Pancreas (tissue), 10 donors: Measurements from ENCODE around the gene CCDC47. TPM values are rescaled to one million over a fixed set of nuclear protein-coding genes. Genes with fewer than 3 reads are reported as not detected.

ENCODE experiments used
- ATAC-seq, 4 donors: fragments of 200-7000 bp; cut with Tn5 transposase; one replicate each; pipeline versions ENCODE4 v1.8.0 to v1.9.1; 2020; ENCODE audit warnings: mild to moderate bottlenecking in 4 of 4, moderate library complexity in 4 of 4
- DNase-seq, 6 donors: peaks; one replicate each; pipeline ENCODE4 v3.0.0-alpha.2; 2020
- FAIRE-seq: peaks from 2 replicates; lab custom pipeline; 2012; peaks lifted over from hg19 to GRCh38; lab: Jason Lieb, UNC
- H3K27ac ChIP-seq, 4 donors: fragments of 200-600 bp; sonication (generic); 1 replicate in 3 of 4; 2 replicates in 1 of 4; pipeline versions ENCODE4 v1.5.0 to v1.8.0; 2020
- H3K27me3 ChIP-seq, 4 donors: fragments of 200-600 bp; one replicate each; pipeline ENCODE4 v1.8.0; 2021
- H3K36me3 ChIP-seq, 3 donors: fragments of 200-600 bp; sonication (generic) in 1 of 3; one replicate each; pipeline versions ENCODE4 v1.5.0 to v1.8.0; 2020 to 2021
- H3K4me1 ChIP-seq, 3 donors: fragments of 200-600 bp; one replicate each; pipeline ENCODE4 v1.8.0; 2021
- H3K4me3 ChIP-seq, 4 donors: fragments of 200-600 bp; sonication (generic) in 2 of 4; one replicate each; pipeline versions ENCODE4 v1.5.0 to v1.8.0; 2020 to 2021
- H3K9me3 ChIP-seq, 4 donors: fragments of 200-600 bp; one replicate each; pipeline ENCODE4 v1.8.0; 2021
- WGBS, 2 donors: extraction: QIAGEN DNeasy Blood & Tissue Kit; methylation state at CpG; one replicate each; pipeline ENCODE4 v1.1.7; 2013; 5-methylcytosine and 5-hydroxymethylcytosine counted together
- intact Hi-C, 3 donors: fragments of 100-400 bp; cut with DNase I; formaldehyde crosslinking; loops; one replicate each; pipeline versions ENCODE4 v1.11.1 to v1.14.2; 2022
- polyA plus RNA-seq, 2 donors: library from polyadenylated mRNA; stranded (reverse); fragments of 200-250 nt; gene quantifications; one replicate each; pipeline ENCODE4 v1.2.3, GENCODE V29; 2013
- total RNA-seq, 6 donors: library from RNA; stranded (reverse); fragmentation: NEBNext Ultra II Directional in 4 of 6; extraction: Animal tissue kit (Norgen Biotek cat#: 25700) in 4 of 6; gene quantifications; one replicate each; pipeline versions ENCODE4 v1.2.1 to v1.2.4, GENCODE V29; 2021 to 2023
- TF ChIP-seq, protein P1 (sequence below), 4 donors: fragments of 200-600 bp; sonication (generic) in 3 of 4; IDR thresholded peaks; one replicate each; pipeline versions ENCODE4 v1.5.0 to v1.8.0; 2021; ENCODE audit warnings: antibody characterized with exemption in 4 of 4
- donor health status: healthy with polysubstance abuse.
- donor health status: DM: no; HTN: no; CAD: no; lungs with moderate emphysema.
- donor health status: DM: no; HTN: no; CAD: no.
- donor health status: control.
- donor health status: control.
- donor health status: Bipolar disorder and iron deficiency.
- donor health status: DM: yes; HTN: yes; CAD: no.
- donor health status: DM: no; HTN: no; CAD: no.
- donor health status: DM: no; HTN: no; CAD: no.
- donor health status: DM: yes; HTN: yes; CAD: no.

CCDC47 gene
- total and polyA plus RNA-seq, 8 donors: 10.8 to 60.3 (median 46.9) TPM

DNA sequence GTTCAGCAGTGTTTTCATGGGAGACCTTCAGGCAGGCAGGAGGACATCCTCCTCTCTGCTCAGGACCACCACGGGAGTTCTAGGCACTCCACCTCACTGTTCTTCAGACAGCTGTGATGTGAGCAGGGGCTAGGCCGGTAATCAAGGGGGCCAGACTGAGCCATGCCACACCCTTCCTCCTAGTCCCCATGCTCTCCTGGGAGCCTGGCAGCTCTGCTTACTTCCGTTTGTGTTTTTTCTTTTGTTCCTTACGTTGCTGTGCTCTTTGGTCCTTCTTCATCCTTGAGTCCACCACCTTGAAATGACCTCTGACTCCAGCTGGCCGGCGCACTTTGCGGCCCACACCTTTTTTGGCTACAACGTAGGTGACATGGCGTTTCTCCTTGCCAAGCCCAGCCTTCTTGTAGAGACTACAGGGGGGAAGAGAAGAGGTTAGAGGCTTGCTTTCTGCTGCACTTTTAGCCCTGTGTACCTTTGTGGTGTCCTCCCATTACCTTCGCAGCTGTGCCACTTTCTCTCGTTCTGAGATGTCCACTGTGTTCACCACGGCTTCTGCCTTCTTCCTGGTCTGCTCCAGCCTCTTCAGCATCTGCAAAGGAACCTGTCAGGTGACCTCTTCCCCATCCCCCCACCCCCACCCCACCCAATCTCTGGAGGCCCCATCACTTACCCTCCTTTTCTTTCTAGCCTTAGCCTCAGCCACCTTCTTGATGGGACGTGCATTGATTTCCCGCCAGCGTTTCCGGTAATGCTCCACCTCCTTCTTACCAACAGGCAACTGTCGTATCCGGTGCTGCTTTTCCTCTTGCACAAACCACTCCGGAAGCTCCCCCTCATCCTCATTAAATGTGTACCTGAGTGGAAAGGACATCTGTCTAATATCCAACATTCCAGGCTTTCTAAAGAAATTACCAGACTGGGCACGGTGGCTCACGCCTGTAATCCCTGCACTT lies 46.5 kb upstream of the CCDC47 start:
- WGBS, 2 donors: 63 to 69% methylated on average over 21 of the region's 21 CpGs

GRCh38 chr17:63819131-63819530 lies 45.7 kb upstream of the CCDC47 start:
- DNase-seq (no peak), FAIRE-seq (no peak), ATAC-seq (peak; percentile 30 to 70 (median 46))
- H3K36me3 ChIP-seq: peaks cover 0 to 94% (median 50%) of the 10 kb centered on the region in 3 donors
- H3K4me1 ChIP-seq: peaks cover 0 to 7% (median 0%) of the 10 kb centered on the region in 3 donors
- WGBS, 2 donors: 36 to 38% methylated on average over 6 of the region's 6 CpGs
- H3K27me3 ChIP-seq: no peaks in the 10 kb centered on the region
- H3K27ac ChIP-seq: peak overlapping the region in 2 of 4 donors; percentile 58 to 63
- TF ChIP-seq, protein P1, sequence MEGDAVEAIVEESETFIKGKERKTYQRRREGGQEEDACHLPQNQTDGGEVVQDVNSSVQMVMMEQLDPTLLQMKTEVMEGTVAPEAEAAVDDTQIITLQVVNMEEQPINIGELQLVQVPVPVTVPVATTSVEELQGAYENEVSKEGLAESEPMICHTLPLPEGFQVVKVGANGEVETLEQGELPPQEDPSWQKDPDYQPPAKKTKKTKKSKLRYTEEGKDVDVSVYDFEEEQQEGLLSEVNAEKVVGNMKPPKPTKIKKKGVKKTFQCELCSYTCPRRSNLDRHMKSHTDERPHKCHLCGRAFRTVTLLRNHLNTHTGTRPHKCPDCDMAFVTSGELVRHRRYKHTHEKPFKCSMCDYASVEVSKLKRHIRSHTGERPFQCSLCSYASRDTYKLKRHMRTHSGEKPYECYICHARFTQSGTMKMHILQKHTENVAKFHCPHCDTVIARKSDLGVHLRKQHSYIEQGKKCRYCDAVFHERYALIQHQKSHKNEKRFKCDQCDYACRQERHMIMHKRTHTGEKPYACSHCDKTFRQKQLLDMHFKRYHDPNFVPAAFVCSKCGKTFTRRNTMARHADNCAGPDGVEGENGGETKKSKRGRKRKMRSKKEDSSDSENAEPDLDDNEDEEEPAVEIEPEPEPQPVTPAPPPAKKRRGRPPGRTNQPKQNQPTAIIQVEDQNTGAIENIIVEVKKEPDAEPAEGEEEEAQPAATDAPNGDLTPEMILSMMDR (IDR thresholded peaks at IDR 0.05): no peak
- intact Hi-C loops: no loop called here
- no peak overlapping the region for H3K4me3 ChIP-seq
- no peaks in the 10 kb centered on the region for H3K9me3 ChIP-seq

More for the DNA sequence above, 46.5 kb upstream of the CCDC47 start:
- DNase-seq (no peak), ATAC-seq (peak; percentile 5 to 40 (median 24)), FAIRE-seq (no peak)
- no peaks in the 10 kb centered on the region for H3K27me3 ChIP-seq
- peaks cover 0 to 7% (median 0%) of the 10 kb centered on the region in 3 donors for H3K4me1 ChIP-seq
- TF ChIP-seq, protein P1 (IDR thresholded peaks at IDR 0.05): no peak
- H3K27ac ChIP-seq: peak overlapping the region; percentile 2 to 63 (median 46)
- intact Hi-C loops: no loop called here
- H3K4me3 ChIP-seq: no peak overlapping the region
- H3K9me3 ChIP-seq: no peaks in the 10 kb centered on the region
- peaks cover 0 to 93% (median 46%) of the 10 kb centered on the region in 3 donors for H3K36me3 ChIP-seq

GRCh38 chr17:63817736-63818385 lies 44.5 kb upstream of the CCDC47 start:
- ATAC-seq: no peak

GRCh38 chr17:63816669-63817068 lies 43.3 kb upstream of the CCDC47 start:
- no peaks in the 10 kb centered on the region for H3K9me3 ChIP-seq
- FAIRE-seq (no peak), DNase-seq (no peak), ATAC-seq (no peak)
- H3K27ac ChIP-seq: no peak overlapping the region
- peaks cover 0 to 98% (median 66%) of the 10 kb centered on the region in 3 donors for H3K36me3 ChIP-seq
- peaks cover 0 to 7% (median 0%) of the 10 kb centered on the region in 3 donors for H3K4me1 ChIP-seq
- 85 to 89% methylated on average over 4 of the region's 4 CpGs for WGBS, 2 donors
- H3K4me3 ChIP-seq: no peak overlapping the region
- intact Hi-C loops: no loop called here
- H3K27me3 ChIP-seq: no peaks in the 10 kb centered on the region
- TF ChIP-seq, protein P1 (IDR thresholded peaks at IDR 0.05): no peak

More at GRCh38 chr17:63817736-63818385, 44.5 kb upstream of the CCDC47 start:
- intact Hi-C loops: no loop called here
- TF ChIP-seq, protein P1 (IDR thresholded peaks at IDR 0.05): no peak
- Histone ChIP-seq H3K27me3 (no peaks in the 10 kb centered on the region), H3K9me3 (no peaks in the 10 kb centered on the region), H3K4me1 (peaks cover 0 to 7% (median 0%) of the 10 kb centered on the region in 3 donors), H3K4me3 (no peak overlapping the region), H3K36me3 (peaks cover 0 to 96% (median 57%) of the 10 kb centered on the region in 3 donors), H3K27ac (no peak overlapping the region)
- 93 to 95% methylated on average over 27 of the region's 27 CpGs for WGBS, 2 donors
- FAIRE-seq: no peak
- peak in 2 of 6 donors; percentile 14 to 46 for DNase-seq
